Breast epithelium (tissue), 3 donors: ENCODE measurements around the gene RPL18.

Source experiments
- CTCF ChIP-seq, 3 donors: fragments of 450-650 bp; IDR thresholded peaks; one replicate each; pipeline ENCODE4 v1.5.1; 2016 to 2017; ENCODE audit warnings: antibody characterized with exemption in 3 of 3, mild to moderate bottlenecking in 3 of 3, moderate library complexity in 3 of 3
- POLR2A ChIP-seq: fragments of 450-650 bp; IDR thresholded peaks from one replicate; pipeline ENCODE4 v1.6.1; 2016; ENCODE audit warnings: antibody characterized with exemption, mild to moderate bottlenecking, moderate library complexity
- POLR2AphosphoS5 ChIP-seq, 3 donors: sonication (generic); formaldehyde crosslinking; IDR thresholded peaks; one replicate each; pipeline ENCODE4 v1.6.1; 2017; ENCODE audit warnings: antibody characterized with exemption in 3 of 3

DNA sequence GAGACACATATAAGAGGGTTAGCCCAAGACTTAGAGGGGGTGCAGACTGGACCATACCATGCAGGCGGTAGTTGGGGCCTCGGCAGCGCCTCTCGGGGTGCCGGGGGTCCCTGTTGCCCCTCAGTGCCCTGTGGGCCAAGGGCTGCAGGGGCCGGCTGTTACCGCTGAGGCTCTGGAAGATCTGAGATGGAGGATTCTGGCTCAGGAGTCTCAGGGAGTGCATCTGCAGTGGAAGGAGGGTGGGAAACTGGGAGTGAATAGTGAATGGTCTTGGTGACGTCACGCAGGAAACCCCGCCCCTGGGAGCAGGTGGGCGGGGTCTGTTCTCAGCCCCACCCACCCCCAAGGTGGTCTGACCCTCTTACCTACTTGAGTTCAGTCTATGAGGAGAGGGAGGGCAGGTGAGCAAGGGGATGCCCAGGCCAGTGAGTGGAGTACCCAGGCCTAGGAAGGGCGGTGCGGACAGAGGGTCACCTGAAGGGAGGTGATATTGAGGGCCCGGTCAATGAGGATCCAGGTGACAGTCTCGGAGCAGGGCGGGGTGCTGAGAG, 19.9 kb upstream of the RPL18 start:
- TF ChIP-seq CTCF (IDR thresholded peaks at IDR 0.05): no peak
- TF ChIP-seq POLR2AphosphoS5 (IDR thresholded peaks at IDR 0.05): no peak
- no peak for TF ChIP-seq POLR2A
